CD4-positive, alpha-beta T cell treated with Interleukin-6 at 100 ng/mL for 8 hours (primary cell): ENCODE data around the gene PBRM1.

Experiments
- DNase-seq: peaks from one replicate; pipeline ENCODE4 v3.0.0-alpha.2; 2020; ENCODE audit warnings: mixed read lengths, low spot score

The PBRM1 gene

DNA sequence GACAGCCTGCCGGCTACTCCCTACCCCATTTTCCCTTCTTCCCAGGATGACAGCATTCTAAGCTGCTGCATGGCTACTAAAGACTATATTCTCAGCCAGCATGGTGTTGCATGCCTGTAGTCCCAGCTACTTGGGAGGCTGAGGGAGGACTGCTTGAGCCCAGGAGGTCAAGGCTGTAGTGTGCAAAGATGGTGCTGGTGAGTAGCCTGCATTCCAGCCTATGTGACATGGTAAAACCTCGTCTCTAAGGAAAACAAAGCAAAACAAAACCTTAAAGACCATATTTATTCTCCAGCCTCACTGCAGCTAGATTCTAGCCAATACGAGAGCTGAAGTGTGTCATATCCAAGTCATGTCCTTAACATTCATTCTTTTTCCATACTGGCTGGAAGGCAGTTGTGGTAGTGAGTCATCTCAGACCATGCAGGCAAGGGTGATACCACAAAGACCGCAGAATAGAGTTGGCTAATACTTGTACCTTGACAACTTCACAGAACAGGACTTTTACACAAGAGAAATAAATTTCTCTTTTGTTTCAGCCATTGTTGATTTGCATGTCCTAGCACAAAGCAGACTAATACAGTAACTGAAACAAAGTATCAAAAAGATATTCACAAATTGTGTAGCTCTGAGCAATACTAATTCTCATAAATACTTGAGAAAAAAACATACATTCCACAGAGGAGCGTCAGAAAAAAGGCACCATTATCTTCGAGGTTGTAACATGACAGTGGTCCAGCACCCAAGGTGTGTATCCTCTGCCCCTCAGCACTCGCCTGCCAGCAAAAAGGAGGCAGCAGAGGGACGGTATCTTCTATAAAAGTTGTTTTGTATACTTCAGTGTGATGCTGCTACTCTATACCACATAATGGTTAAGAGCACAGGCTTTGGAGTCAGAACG is 14.8 kb downstream of the PBRM1 start:
- peak; percentile 23 for DNase-seq

DNA sequence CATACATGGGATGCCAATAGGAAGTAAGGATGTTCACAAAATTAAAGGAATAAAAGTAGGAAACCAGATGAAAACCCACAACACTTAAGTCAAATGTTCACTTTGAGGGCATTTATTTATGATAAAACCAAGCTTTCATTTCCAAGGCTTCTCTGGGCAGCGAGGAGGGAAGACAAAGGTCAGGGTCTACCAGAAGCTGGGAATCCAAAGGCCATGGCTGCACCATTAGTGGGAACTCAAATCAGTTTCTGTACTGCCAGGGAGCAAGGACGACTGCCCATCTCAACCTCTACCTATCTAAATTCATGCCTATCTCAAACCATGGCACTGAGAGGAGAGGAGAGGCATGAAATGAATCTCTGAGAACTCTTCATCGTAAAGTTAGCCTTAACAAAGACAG is 22.6 kb downstream of the PBRM1 start:
- no peak for DNase-seq

DNA sequence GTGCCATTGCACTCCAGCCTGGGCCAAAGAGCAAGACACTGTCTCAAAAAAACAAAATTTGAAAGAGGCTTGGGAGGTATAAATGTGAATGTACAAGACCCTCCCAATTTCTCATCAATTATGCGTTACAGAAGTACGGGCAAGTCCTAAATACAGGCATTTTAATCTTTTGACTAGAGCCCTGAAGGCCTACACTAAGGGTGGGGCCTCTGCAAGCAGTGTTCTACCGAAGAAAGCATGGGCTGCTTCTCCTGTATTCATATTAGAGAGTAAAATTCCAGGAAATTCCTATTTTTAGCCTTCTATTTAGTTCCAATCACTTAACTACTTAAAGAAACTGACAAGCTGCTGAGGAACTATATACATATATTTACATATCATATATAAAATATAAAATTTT is 25.7 kb downstream of the PBRM1 start:
- no peak for DNase-seq

DNA sequence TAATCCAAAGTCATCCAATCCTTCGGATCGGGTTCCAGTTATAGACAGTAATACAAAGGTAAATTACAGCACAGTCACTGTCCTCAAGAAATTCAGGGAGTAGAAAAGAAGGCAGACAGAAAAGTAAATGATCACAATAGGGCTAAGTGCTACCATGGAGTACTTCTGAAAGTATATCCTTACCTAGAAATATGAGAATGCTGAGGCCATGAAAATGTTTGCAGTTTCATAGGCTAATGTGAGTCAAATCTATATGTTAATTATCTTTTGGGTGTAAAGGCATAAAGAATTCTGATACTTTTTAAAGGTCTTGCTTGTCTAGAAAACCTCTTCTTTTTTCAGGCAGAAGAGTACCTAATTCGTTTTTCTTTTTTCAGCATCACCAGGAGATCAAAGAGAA is 29.8 kb downstream of the PBRM1 start:
- DNase-seq: no peak

DNA sequence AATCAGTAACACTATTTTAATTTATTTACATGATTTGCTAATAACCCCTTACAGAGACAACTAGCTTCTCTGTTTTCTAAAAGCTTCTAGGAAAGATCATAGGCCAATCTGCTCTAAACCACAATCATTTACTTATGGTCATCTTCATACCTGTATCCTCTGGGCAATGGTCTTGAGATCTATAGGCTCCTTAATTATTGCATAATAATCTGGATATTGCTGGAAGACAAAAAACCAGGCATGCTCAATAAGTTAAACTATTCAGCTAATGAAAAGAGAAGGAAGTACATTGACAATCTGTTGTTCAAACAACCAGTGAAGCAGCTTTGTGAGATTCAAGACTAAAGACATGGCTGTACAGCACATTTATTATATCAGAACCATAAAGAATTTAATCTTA is 34.1 kb downstream of the PBRM1 start:
- no peak for DNase-seq

DNA sequence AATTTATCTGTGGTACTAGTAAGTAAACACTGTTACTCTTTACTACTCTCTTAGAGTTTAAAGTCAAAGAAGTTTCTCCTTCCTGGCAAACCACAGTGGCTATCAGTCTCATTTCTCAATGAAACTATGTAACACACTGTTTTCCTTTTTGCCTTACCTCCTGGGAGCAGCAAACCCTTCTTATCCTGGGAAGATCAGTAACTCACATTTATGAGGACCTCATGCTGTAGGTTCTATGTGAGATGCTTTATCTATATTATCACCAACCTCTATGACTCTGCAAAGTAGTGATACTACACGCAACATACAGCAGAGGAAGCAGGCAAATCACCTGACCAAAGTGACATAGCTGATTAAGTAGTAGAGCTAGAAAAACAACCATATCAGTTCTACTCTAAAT is 35.3 kb downstream of the PBRM1 start:
- DNase-seq: no peak

DNA sequence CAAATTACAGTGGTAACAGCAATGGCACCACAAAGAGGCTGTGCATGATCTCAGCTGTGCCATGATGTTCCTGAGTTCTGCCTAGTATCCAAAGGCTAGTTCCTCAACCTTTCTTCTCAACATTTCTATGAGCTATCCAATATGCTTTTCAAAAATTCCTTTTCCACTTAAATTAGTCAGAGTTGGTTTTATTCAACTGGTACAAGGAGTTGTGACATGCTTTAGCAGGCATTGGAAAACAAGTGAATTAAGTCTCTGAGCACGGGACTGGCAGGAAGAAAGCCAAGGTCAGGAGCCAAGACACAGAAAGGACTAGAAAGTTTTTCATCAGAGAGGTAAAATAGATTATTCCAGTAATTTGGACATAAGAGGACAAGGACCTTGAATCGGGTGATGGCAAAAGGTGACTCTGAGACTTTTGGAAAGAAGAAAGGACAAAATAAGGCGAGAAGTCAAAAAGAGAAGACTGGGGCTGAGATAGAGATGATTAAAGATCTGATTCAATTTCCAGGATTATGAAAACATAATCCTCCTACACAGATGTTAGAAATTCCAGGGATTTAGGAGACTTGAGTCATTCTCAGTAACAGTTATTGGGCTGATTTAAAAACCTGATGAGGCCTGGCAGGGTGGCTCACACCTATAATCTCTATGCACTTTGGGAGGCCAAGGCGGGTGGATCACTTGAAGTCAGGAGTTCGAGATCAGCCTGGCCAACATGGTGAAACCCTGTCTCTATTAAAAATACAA is 36.1 kb downstream of the PBRM1 start:
- no peak for DNase-seq

DNA sequence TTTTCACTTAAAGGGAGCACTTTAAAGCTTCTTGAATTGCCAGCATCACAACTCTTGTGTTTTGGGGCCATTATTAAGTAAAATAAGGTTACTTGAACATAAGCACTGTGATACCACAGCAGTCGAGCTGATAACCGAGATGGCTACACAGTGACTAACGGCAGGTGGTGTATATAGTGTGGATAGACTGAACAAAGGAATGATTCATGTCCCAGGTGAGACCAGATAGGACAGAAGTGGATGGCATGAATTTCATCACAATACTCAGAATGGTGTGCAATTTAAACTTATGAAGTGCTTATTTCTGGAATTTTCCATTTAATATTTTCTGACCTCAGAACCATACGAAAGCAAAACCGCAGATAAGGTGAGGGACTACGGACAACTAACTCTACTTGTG is 40.2 kb downstream of the PBRM1 start:
- no peak for DNase-seq

DNA sequence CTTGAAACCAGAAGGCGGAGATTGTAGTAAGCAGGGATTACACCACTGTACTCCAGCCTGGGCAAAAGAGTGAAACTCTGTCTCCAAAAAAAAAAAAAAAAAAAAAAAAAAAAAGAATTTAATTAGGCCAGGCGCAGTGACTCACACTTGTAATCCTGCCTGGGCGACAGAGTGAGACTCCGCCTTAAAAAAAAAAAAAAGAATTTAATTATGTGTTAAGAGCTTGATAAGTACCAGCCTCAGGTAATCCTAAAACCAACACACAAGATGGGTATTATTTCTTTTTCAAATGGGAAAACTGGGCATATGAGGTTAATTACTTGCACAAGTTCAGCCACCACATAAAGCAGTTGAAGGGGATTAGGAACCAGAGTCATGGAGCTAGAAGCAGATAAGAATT is 49.0 kb downstream of the PBRM1 start:
- DNase-seq: no peak

DNA sequence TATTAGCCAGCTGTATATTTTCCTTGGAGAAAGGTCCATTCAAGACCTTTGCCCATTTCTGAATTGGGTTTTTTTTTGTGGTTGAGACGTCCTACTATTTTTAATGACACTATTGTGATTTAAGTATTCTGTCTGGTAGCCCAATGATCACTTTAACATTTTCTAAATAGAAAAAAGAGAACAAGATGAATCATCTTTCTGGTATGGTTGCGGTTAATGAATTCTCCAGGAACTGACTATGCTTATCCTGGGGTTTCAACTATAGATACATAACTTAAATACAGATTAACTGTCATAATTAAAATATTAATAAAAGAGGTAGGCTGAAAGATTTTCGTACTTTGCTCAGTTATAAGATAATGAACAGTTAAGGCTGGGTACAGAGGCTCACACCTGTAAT is 51.9 kb downstream of the PBRM1 start:
- no peak for DNase-seq

DNA sequence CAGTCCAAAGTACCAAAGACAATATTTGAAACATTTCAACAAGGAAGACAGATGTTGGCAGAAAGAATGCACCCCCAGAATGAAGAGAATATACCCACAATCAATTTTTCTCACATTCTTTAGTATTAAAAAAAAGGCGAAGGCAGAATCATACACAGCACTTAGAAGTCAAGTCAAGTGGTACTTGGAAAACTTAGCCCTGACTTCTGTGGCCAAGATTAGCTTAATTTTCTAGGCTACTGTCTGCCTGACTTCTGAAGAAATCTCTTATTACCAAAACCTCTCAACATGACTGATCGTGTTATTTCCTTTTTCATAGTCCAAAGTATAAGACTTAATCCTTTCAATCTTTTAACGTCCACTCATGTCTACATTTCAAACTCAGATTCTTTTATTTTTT is 60.7 kb downstream of the PBRM1 start:
- no peak for DNase-seq

DNA sequence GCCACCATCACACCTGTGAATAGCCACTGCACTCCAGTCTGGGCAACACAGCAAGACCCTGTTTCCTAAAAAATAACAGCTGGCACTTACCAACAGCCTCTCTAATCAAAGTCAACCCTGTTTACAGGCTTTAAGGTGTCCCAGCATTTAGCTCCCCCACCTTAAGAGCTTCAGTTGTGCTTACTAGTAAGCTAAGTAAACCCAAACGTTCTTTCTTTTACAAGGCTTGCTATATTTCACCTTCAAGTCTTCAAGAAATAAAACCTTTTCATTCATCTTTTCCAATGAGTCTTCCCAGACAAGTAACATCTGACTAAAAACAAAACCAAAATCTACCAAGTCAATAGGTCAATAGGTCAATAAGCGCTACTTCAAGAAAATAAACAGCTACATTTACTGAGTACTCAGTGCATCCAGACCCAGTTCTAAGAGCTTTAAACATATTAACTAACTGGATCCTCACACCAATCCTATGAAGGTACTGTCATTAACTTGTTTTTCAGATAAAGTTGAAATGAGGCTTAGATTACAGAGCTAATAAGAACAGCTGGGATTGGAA is 62.4 kb downstream of the PBRM1 start:
- no peak for DNase-seq

DNA sequence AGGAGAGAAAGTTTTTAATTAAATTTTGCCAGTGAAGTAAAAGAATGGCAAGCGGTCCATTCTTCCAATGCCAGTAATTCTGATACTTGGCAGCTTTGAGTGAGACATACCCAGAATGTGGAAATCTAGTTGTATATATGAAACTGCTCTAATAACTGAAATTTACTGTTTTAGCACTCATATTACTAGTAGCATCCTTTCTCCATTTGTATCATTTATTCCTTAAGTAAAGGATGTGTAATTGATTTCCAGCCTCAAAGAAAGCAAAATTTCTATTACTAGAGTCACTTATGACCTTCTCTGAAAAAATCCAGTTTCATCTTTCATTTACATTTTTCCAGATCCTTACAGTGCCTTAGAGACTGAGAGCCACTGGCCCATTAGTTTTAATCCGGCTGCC is 65.1 kb downstream of the PBRM1 start:
- no peak for DNase-seq

DNA sequence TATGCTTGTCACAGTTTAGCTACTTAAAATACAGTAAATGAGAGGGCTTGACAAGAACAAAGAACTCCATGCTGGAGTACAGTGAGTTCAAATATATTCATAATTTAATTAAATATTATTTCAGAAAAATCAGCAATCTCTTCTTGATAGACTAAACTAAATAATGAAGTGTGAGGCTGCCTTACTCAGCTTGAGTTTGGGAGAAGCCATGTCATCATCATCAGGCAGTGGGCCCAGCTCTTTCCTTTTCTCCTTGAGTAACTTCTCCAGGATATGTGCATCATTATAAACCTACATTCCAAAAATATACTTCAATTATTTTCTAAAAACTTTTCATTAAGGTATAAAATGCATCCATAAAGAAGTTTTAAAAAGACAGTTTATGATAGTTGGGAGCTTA is 70.5 kb downstream of the PBRM1 start:
- DNase-seq: no peak

DNA sequence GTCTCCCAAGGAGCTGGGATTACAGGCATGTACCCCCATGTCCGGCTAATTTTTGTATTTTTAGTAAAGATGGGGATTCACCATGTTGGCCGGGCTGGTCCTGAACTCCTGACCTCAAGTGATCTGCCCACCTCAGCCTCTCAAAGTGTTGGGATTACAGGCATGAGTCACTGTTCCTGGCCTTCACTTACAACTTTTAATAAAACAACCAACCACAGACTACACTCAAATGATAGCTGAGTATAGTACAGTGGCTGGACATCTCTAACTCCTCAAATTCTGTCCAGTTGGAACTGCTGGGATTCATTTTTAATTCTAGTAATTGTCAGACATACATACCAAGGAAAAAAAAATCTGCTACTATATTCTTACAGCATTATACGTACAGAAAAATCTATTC is 71.0 kb downstream of the PBRM1 start:
- no peak for DNase-seq

DNA sequence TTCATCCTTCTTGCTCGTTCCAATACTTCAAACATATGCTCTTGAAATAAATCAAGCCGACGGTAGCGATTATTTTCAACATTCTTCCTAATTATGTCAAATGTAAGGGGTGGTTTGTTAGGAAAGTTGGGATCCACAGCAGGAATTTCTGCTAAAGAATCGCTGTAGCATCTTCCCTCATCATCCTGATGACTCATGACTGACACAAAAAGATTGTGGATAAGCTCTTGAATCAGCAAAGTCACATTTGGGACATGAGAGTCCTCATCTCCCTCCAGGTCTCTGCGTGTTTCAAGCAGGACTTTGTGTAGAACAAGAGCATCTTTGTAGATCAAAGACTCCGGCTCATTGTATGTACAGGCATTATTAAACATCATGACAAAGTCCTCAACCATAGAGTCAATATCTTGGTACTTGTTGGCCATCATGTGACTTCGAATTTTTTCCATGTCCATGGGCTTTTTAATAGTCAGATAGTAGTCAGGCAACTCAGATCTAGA is 76.3 kb downstream of the PBRM1 start:
- DNase-seq: no peak

DNA sequence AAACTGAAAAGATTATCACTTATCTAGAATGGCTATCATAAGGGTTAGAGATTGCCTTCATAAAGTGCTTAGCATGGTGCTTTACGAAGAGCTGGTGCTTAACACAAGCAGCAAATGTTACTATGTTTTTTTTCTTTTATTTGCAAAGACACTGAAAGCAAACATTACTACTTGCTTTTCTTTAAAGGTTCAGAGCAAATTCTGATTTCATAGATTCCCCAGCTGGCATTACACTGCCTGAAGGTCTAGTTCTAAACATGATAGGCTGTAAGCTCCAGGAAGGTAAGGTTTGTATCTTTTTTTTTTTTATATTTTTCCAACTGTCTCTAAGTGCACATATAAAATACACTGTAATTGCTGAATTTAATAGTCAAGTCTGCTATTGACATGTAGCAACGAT is 77.4 kb downstream of the PBRM1 start:
- no peak for DNase-seq

DNA sequence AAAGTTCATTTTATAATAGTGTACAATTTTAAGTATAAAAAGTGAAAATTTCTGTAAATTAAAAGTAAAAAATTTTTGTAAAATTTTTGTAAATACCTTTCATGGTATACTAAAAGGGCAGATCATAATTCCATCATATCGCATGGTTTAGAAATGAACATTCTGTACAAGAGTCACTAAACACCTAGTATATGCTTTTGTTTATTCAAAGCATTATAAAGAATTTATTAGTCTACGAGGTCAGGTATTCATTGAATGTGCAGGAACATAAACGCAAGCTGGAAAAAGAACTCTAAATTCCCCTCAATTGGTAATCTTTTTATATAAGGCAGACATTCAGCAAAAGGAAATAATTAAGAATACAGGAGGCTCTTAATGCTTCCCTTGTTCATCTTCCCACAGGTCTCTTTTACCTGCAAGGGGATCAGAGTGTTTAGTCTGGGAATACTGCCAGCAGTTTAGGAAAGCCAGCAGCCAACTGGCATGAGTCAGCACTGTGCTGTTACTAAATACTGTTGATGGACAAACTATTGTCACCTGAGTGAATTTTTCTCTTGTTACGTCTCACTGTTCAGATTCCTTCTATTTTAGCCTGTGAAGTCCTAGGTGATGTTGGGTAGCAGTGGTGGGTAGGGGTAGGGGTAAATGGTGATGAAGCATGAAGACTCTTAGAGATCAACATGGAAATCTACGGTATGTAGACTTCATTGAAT is 79.2 kb downstream of the PBRM1 start:
- DNase-seq: no peak

DNA sequence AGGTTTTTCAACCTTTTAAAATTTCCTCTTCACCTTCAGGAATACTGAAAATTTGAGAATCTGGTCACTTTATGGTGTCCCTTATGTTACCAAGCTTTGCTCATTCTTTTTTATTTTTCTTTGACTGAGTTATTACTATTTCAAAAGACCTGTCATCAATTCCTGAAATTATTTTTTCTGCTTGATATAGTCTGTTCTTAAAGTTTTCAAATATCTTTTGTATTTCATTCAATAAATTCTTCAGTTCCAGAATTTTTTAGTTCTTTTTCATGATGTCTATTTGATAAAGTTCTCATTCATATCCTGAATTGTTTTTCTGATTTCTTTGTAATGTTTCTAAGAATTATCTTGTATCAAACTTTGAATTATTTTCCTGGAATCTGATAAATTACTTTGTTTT is 85.5 kb downstream of the PBRM1 start:
- no peak for DNase-seq

DNA sequence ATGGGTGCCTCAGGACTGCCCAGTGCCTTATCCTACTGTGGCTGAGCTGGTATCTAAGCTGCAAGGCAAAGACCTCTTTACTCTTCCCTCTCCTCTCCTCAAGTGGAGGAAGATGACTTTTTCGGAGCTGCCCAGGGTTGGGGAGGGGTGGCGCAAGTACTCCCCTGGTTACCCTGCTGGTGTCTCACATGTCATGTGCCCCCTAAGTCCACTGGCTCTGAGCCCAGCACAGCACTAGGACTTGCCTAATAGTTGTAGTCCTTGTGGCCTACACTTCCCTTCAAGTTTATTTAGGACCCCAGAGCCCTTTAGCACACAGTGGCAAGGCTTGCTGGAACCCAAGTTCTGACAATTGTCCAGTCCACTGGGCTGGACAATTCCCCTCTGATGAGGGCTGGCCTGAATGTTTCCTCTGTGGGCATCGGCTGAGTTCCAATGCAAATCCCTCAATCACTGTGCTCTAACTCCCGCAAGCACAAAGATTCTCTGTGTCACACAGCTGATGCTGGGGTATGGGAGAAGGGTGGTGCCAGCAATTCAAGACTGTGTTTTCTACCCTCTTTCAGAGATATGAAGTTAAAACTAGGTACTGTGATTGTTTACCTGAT is 89.0 kb downstream of the PBRM1 start:
- no peak for DNase-seq

DNA sequence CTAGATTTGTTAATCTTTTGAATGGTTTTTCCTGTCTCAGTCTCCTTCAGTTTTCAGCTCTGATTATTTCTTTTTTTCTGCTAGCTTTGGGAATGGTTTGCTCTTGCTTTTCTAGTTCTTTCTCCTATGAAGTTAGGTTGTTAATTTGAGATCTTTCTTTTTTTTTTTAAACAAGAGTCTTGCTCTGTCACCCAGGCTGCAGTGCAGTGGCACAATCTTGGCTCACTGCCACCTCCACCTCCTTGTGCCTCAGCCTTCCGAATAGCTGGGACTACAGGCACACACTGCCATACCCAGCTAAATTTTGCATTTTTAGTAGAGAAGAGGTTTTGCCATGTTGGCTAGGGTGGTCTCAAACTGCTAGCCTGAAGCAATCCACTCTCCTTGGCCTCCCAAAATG is 92.6 kb downstream of the PBRM1 start:
- no peak for DNase-seq
